NB4 (cell line): ENCODE results near the gene ACACB.

Experiments used
- DNase-seq: peaks from one replicate; pipeline ENCODE4 v3.0.0; 2010; ENCODE audit warnings: low read depth
- H3K4me3 ChIP-seq: one replicate; pipeline ENCODE4 v1.5.1; 2011; ENCODE audit warnings: mild to moderate bottlenecking, low read depth, low read length, moderate library complexity
- CTCF ChIP-seq: IDR thresholded peaks from one replicate; pipeline ENCODE4 v1.5.1; 2012; ENCODE audit warnings: low read depth, low read length
- MYC ChIP-seq: IDR thresholded peaks from 2 replicates; pipeline ENCODE4 v1.6.1; 2011; ENCODE audit warnings: low read depth, low read length
- POLR2A ChIP-seq: IDR thresholded peaks from 2 replicates; pipeline ENCODE4 v1.6.1; 2011; ENCODE audit warnings: mild to moderate bottlenecking; ENCODE audit not compliant: insufficient read length; ENCODE audit errors: extremely low read depth
- TF ChIP-seq, protein P1 (sequence below): IDR thresholded peaks from 2 replicates; pipeline ENCODE4 v1.6.1; 2011; ENCODE audit warnings: low read depth, low read length

Gene ACACB

GRCh38 chr12:109261939-109262338, 145.6 kb downstream of the ACACB start:
- DNase-seq: no peak
- no peak for TF ChIP-seq CTCF
- TF ChIP-seq POLR2A: no peak
- no peak for TF ChIP-seq MYC
- TF ChIP-seq, protein P1, sequence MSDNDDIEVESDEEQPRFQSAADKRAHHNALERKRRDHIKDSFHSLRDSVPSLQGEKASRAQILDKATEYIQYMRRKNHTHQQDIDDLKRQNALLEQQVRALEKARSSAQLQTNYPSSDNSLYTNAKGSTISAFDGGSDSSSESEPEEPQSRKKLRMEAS: no peak
- no peak overlapping the region for H3K4me3 ChIP-seq

DNA sequence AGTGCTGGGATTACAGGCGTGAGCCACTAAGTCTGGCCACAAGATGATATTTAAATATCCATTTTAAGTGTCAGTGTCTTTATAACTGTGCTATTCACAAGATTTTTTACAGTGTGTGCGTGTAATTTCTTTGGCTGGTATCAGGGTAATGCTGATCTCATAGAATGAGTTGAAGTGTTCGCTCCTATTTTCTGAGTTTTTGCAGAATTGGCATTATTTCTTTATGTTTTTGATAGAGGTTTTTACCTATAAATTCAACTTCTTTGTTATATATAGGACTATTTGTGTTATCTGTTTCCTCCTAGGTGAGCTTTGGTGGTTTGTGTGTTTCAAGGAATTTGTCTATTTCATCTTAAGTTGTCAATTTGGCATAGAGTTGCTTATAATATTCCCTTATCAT, 147.1 kb downstream of the ACACB start:
- no peak overlapping the region for H3K4me3 ChIP-seq
- TF ChIP-seq CTCF (no peak), MYC (no peak), POLR2A (no peak)
- TF ChIP-seq, protein P1: no peak
- DNase-seq: no peak

- TF ChIP-seq, protein P1: peak; percentile 43
- TF ChIP-seq CTCF (peak; percentile 98), POLR2A (no peak), MYC (0 out of 2 replicates have a peak, but pooled peaks have one; percentile 24)
- peak; percentile 86 for DNase-seq
- no peak overlapping the region for H3K4me3 ChIP-seq
Observed at GRCh38 chr12:109264095-109264942, 147.9 kb downstream of the ACACB start.

GRCh38 chr12:109264943-109265650, 148.7 kb downstream of the ACACB start:
- H3K4me3 ChIP-seq: no peak overlapping the region
- no peak for DNase-seq
- TF ChIP-seq POLR2A (no peak), CTCF (no peak), MYC (no peak)
- TF ChIP-seq, protein P1: no peak

GRCh38 chr12:109266106-109266879, 149.9 kb downstream of the ACACB start:
- DNase-seq: no peak
- TF ChIP-seq, protein P1: no peak
- TF ChIP-seq CTCF: no peak
- no peak for TF ChIP-seq MYC
- TF ChIP-seq POLR2A: no peak
- H3K4me3 ChIP-seq: no peak overlapping the region
